HL-60 (cell line): ENCODE data around the gene TSC22D4.
A peak's percentile ranks its signal among the peaks of the same experiment; 100 is the strongest.

Experiments used
- DNase-seq, 2 experiments: peaks; one replicate each; pipeline ENCODE4 v3.0.0-alpha.2; 2010 to 2020; ENCODE audit warnings: low read depth in 1 of 2, low spot score in 1 of 2
- H3K27ac ChIP-seq: fragments of 250-450 bp; sonication (Bioruptor Pico); replicated peaks from 2 replicates; pipeline ENCODE4 v1.5.1; 2020; ENCODE audit warnings: mild to moderate bottlenecking, moderate library complexity
- H3K27me3 ChIP-seq: fragments of 250-450 bp; sonication (Bioruptor Pico); 2 replicates; pipeline ENCODE4 v1.5.1; 2021; ENCODE audit warnings: mild to moderate bottlenecking, moderate library complexity; ENCODE audit not compliant: insufficient read depth, poor library complexity, severe bottlenecking
- H3K4me3 ChIP-seq: replicated peaks from 2 replicates; pipeline ENCODE4 v1.5.1; 2011; ENCODE audit warnings: mild to moderate bottlenecking, control low read depth, low read length; ENCODE audit not compliant: insufficient read depth
- CTCF ChIP-seq: IDR thresholded peaks from one replicate; pipeline ENCODE4 v1.5.1; 2011; ENCODE audit warnings: low read length, control low read depth, inconsistent platforms; ENCODE audit not compliant: insufficient read depth
- GABPA ChIP-seq: IDR thresholded peaks from 2 replicates; pipeline ENCODE4 v1.6.1; 2012; ENCODE audit warnings: low read depth
- POLR2AphosphoS5 ChIP-seq: IDR thresholded peaks from 2 replicates; pipeline ENCODE4 v1.6.1; 2012; ENCODE audit warnings: low read depth
- REST ChIP-seq: IDR thresholded peaks from 2 replicates; pipeline ENCODE4 v1.6.1; 2012; ENCODE audit warnings: low read depth; ENCODE audit not compliant: insufficient replicate concordance
- SPI1 ChIP-seq: IDR thresholded peaks from 2 replicates; pipeline ENCODE4 v1.6.1; 2012; ENCODE audit warnings: low read depth, mild to moderate bottlenecking, borderline replicate concordance

The TSC22D4 gene

GRCh38 chr7:100475549-100475948, 3.5 kb downstream of the TSC22D4 start:
- DNase-seq = no peak
- TF ChIP-seq SPI1 = no peak
- no peak for TF ChIP-seq POLR2AphosphoS5
- no peak for TF ChIP-seq GABPA
- TF ChIP-seq REST = no peak
- no peak for TF ChIP-seq CTCF
- H3K27me3 ChIP-seq = no peaks in the 10 kb centered on the region
- H3K27ac ChIP-seq = peak overlapping the region; percentile 22; the same call in 1 of the 2 replicates
- no peak overlapping the region for H3K4me3 ChIP-seq

GRCh38 chr7:100472854-100473499, 6.0 kb downstream of the TSC22D4 start:
- no peak for TF ChIP-seq CTCF
- no peak for TF ChIP-seq SPI1
- no peak for TF ChIP-seq POLR2AphosphoS5
- no peak for TF ChIP-seq REST
- no peak for TF ChIP-seq GABPA
- no peak overlapping the region for H3K4me3 ChIP-seq
- DNase-seq = peak in 1 of 2 experiments; percentile 66
- H3K27me3 ChIP-seq = no peaks in the 10 kb centered on the region
- H3K27ac ChIP-seq = no peak overlapping the region

DNA sequence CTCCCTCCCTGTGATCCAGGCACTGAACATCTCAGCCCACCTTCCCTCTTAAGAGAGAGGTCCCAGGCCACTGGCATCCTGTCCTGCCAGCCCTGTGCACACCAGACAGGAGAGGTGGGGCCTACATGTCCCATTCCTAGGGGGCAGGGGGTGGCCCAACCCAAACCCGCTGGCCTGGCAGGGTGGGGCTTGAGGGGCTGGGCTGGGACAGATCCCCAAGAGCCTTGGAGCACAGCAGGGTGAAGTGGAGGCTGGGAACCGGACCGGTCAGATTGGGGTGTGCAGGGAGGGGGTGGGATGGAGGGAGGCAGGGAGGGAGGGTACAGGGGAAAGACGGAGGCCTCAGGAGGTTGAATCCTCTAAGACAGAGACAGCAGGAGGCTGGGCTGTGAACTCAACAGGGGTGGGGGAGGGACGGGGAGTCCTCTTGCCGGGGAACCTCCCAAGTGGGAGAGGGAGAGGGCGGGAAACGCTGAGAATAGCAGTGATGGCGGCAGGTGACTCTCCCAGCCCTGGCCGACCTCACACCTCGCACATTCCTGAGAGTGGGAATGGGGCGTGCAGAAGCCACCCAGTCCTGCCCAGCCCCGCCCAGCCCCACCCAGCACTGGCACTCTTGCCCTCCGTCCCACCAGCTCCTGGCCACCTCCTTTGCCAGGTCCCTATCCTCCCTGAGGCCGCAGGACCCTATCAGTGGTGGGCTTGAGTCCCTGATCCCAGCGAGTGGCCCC, 6.7 kb downstream of the TSC22D4 start:
- no peak for DNase-seq
- TF ChIP-seq CTCF (no peak), REST (no peak), POLR2AphosphoS5 (no peak), SPI1 (no peak), GABPA (no peak)
- H3K27ac ChIP-seq = no peak overlapping the region
- H3K4me3 ChIP-seq = no peak overlapping the region
- no peaks in the 10 kb centered on the region for H3K27me3 ChIP-seq
